Adipose tissue (tissue), 3 donors: ENCODE measurements around the gene TRAF3IP1. TPM values are rescaled to one million over a fixed set of nuclear protein-coding genes. Genes with fewer than 3 reads are reported as not detected.
"Not testable (repeated sequence)": the region's sequence is repeated elsewhere in the genome, so short reads cannot be mapped to it uniquely, and the experiment has no call there.

Experiments
- H3K27ac ChIP-seq: one replicate; pipeline ENCODE4 v1.5.1; 2013; ENCODE audit warnings: low read depth, low read length
- WGBS, 3 donors: extraction: QIAGEN DNeasy Blood & Tissue Kit; methylation state at CpG; one replicate each; pipeline ENCODE4 v1.1.7; 2013; 5-methylcytosine and 5-hydroxymethylcytosine counted together
- polyA plus RNA-seq, 3 donors: library from polyadenylated mRNA; stranded (reverse); fragments of 200-250 nt; gene quantifications; one replicate each; pipeline ENCODE4 v1.2.3, GENCODE V29; 2013
- donor health status: healthy with polysubstance abuse.
- donor health status: Bipolar disorder and iron deficiency.
- donor health status: healthy.

The TRAF3IP1 gene
- polyA plus RNA-seq, 3 donors = 3.1 to 7.8 (median 5.5) TPM

- 88 to 95% (median 94%) methylated on average over 9 of the region's 9 CpGs for WGBS, 3 donors
Measured at GRCh38 chr2:238330391-238330790, 10.1 kb downstream of the TRAF3IP1 start.

GRCh38 chr2:238331916-238332315, 11.6 kb downstream of the TRAF3IP1 start:
- 83 to 94% (median 92%) methylated on average over 5 of the region's 5 CpGs for WGBS, 3 donors

More at GRCh38 chr2:238330391-238330790, 10.1 kb downstream of the TRAF3IP1 start:
- H3K27ac ChIP-seq = no peak overlapping the region

GRCh38 chr2:238334885-238335284, 14.6 kb downstream of the TRAF3IP1 start:
- H3K27ac ChIP-seq = no peak overlapping the region
- WGBS, 3 donors = 89 to 94% (median 93%) methylated on average over 6 of the region's 6 CpGs

More at GRCh38 chr2:238331916-238332315, 11.6 kb downstream of the TRAF3IP1 start:
- no peak overlapping the region for H3K27ac ChIP-seq

GRCh38 chr2:238335591-238335990, 15.3 kb downstream of the TRAF3IP1 start:
- H3K27ac ChIP-seq = not testable (repeated sequence)
- 93 to 96% (median 95%) methylated on average over 8 of the region's 8 CpGs for WGBS, 3 donors

GRCh38 chr2:238336151-238336550, 15.8 kb downstream of the TRAF3IP1 start:
- WGBS, 3 donors = 54 to 73% (median 58%) methylated on average over 2 of the region's 2 CpGs
- H3K27ac ChIP-seq = no peak overlapping the region

- no peak overlapping the region for H3K27ac ChIP-seq
- WGBS, 3 donors = 82 to 98% (median 92%) methylated on average over 5 of the region's 5 CpGs
Measured at GRCh38 chr2:238336793-238337444, 16.6 kb downstream of the TRAF3IP1 start.

GRCh38 chr2:238337846-238338245, 17.5 kb downstream of the TRAF3IP1 start:
- 84 to 89% (median 89%) methylated on average over 5 of the region's 5 CpGs for WGBS, 3 donors
- no peak overlapping the region for H3K27ac ChIP-seq

GRCh38 chr2:238338710-238339394, 18.5 kb downstream of the TRAF3IP1 start:
- WGBS, 3 donors = 79 to 89% (median 82%) methylated on average over 15 of the region's 15 CpGs
- H3K27ac ChIP-seq = no peak overlapping the region

- WGBS, 3 donors = 80 to 89% (median 89%) methylated on average over 11 of the region's 11 CpGs
Measured at GRCh38 chr2:238339395-238339780, 19.1 kb downstream of the TRAF3IP1 start.

GRCh38 chr2:238339814-238340213, 19.5 kb downstream of the TRAF3IP1 start:
- H3K27ac ChIP-seq = no peak overlapping the region
- WGBS, 3 donors = 59 to 91% (median 87%) methylated on average over 11 of the region's 11 CpGs

More at GRCh38 chr2:238339395-238339780, 19.1 kb downstream of the TRAF3IP1 start:
- H3K27ac ChIP-seq = no peak overlapping the region

- no peak overlapping the region for H3K27ac ChIP-seq
- WGBS, 3 donors = 91 to 97% (median 94%) methylated on average over 9 of the region's 9 CpGs
Measured at GRCh38 chr2:238341536-238341935, 21.2 kb downstream of the TRAF3IP1 start.

GRCh38 chr2:238344035-238344434, 23.7 kb downstream of the TRAF3IP1 start:
- no peak overlapping the region for H3K27ac ChIP-seq
- WGBS, 3 donors = 79 to 85% (median 82%) methylated on average over 3 of the region's 3 CpGs

- 90 to 94% (median 91%) methylated on average over 10 of the region's 10 CpGs for WGBS, 3 donors
- no peak overlapping the region for H3K27ac ChIP-seq
Measured at GRCh38 chr2:238344517-238344916, 24.2 kb downstream of the TRAF3IP1 start.

- no peak overlapping the region for H3K27ac ChIP-seq
- WGBS, 3 donors = 93 to 94% (median 94%) methylated on average over 16 of the region's 16 CpGs
Measured at GRCh38 chr2:238345297-238345968, 25.1 kb downstream of the TRAF3IP1 start.

GRCh38 chr2:238346544-238346943, 26.2 kb downstream of the TRAF3IP1 start:
- WGBS, 3 donors = 83 to 87% (median 85%) methylated on average over 12 of the region's 12 CpGs
- H3K27ac ChIP-seq = no peak overlapping the region

GRCh38 chr2:238350150-238350897, 30.0 kb downstream of the TRAF3IP1 start:
- H3K27ac ChIP-seq = no peak overlapping the region
- WGBS, 3 donors = 91 to 93% (median 93%) methylated on average over 18 of the region's 18 CpGs

- no peak overlapping the region for H3K27ac ChIP-seq
- WGBS, 3 donors = 53 to 88% (median 84%) methylated on average over 15 of the region's 15 CpGs
Measured at GRCh38 chr2:238351315-238351714, 31.0 kb downstream of the TRAF3IP1 start.

GRCh38 chr2:238352361-238352760, 32.0 kb downstream of the TRAF3IP1 start:
- WGBS, 3 donors = 94 to 96% (median 95%) methylated on average over 9 of the region's 9 CpGs
- H3K27ac ChIP-seq = no peak overlapping the region

- 94 to 98% (median 94%) methylated on average over 3 of the region's 3 CpGs for WGBS, 3 donors
- H3K27ac ChIP-seq = no peak overlapping the region
Measured at GRCh38 chr2:238358769-238359168, 38.5 kb downstream of the TRAF3IP1 start.
